Gastrocnemius medialis (tissue), 4 donors: ENCODE results near the gene FLNB.

Source experiments
- CTCF ChIP-seq, 5 experiments: fragments of 450-650 bp in 3 of 5; fragments of 200-600 bp in 2 of 5; sonication (generic) in 2 of 5; IDR thresholded peaks in 4 of 5; conservative IDR thresholded peaks in 1 of 5; 1 replicate in 4 of 5; 2 replicates in 1 of 5; pipeline ENCODE4 v1.5.1; 2016 to 2019; ENCODE audit warnings: antibody characterized with exemption in 5 of 5, mild to moderate bottlenecking in 3 of 5, moderate library complexity in 3 of 5
- POLR2A ChIP-seq, 2 donors: fragments of 450-650 bp; IDR thresholded peaks; one replicate each; pipeline ENCODE4 v1.6.1; 2017; ENCODE audit warnings: antibody characterized with exemption in 2 of 2, mild to moderate bottlenecking in 2 of 2, moderate library complexity in 2 of 2

- TF ChIP-seq CTCF (IDR thresholded peaks at IDR 0.05 in 4 of 5, conservative IDR thresholded peaks at IDR 0.05 in 1 of 5) (no peak), POLR2A (IDR thresholded peaks at IDR 0.05) (no peak)
These were observed 7.3 kb downstream of the FLNB start for GRCh38 chr3:58015520-58015915.
